SU-DHL-6 (cell line): ENCODE results near the gene KLHL18.

ENCODE experiments used
- H2AFZ ChIP-seq: fragments of 200-600 bp; sonication (generic); 2 replicates; pipeline ENCODE4 v1.6.1; 2014; ENCODE audit warnings: low read depth, mild to moderate bottlenecking, moderate library complexity, mixed read lengths, antibody characterized with exemption, low read length; ENCODE audit not compliant: severe bottlenecking
- H3F3A ChIP-seq: fragments of 200-600 bp; shearing (Covaris generic); 2 replicates; pipeline ENCODE4 v1.6.0; 2016; ENCODE audit warnings: antibody characterized with exemption, mild to moderate bottlenecking; ENCODE audit not compliant: insufficient read depth
- H3K27ac ChIP-seq: fragments of 200-600 bp; sonication (generic); 2 replicates; pipeline ENCODE4 v1.5.1; 2016; ENCODE audit warnings: low read depth, mild to moderate bottlenecking, low read length, moderate library complexity, mixed read lengths
- H3K27me3 ChIP-seq: fragments of 200-600 bp; sonication (generic), shearing (Covaris generic); 2 replicates; pipeline ENCODE4 v1.6.0; 2014; ENCODE audit warnings: mild to moderate bottlenecking, low read length
- H3K36me3 ChIP-seq: fragments of 200-600 bp; sonication (generic); 2 replicates; pipeline ENCODE4 v1.6.1; 2014; ENCODE audit warnings: mild to moderate bottlenecking, low read length, mixed read lengths
- H3K4me2 ChIP-seq: fragments of 300-600, 200-600 bp; shearing (Covaris generic), sonication (generic); 2 replicates; pipeline ENCODE4 v1.6.0; 2014; ENCODE audit warnings: low read length, low read depth, mild to moderate bottlenecking; ENCODE audit not compliant: poor library complexity, severe bottlenecking
- H3K4me3 ChIP-seq: fragments of 200-600 bp; sonication (generic); 2 replicates; pipeline ENCODE4 v1.5.1; 2014; ENCODE audit warnings: antibody characterized with exemption, low read length, mild to moderate bottlenecking, mixed read lengths; ENCODE audit not compliant: insufficient read depth, poor library complexity, severe bottlenecking
- H3K79me2 ChIP-seq: fragments of 200-600 bp; sonication (generic); 2 replicates; pipeline ENCODE4 v1.6.1; 2014; ENCODE audit warnings: mild to moderate bottlenecking, low read length, moderate library complexity; ENCODE audit not compliant: insufficient read depth
- H3K9ac ChIP-seq: fragments of 200-600 bp; sonication (generic); 2 replicates; pipeline ENCODE4 v1.7.0; 2014; ENCODE audit warnings: mild to moderate bottlenecking, low read length
- H3K9me2 ChIP-seq: fragments of 200-600 bp; sonication (generic); replicated peaks from 2 replicates; pipeline ENCODE4 v1.6.1; 2014; ENCODE audit warnings: low read length; ENCODE audit not compliant: insufficient read depth
- H3K9me3 ChIP-seq: fragments of 200-600 bp; sonication (generic); 2 replicates; pipeline ENCODE4 v1.6.1; 2014; ENCODE audit warnings: low read length, mixed read lengths; ENCODE audit not compliant: insufficient read depth
- H4K20me1 ChIP-seq: fragments of 200-600 bp; sonication (generic); 2 replicates; pipeline ENCODE4 v1.6.1; 2014; ENCODE audit warnings: low read depth, mild to moderate bottlenecking, antibody characterized with exemption, low read length, moderate library complexity, mixed read lengths
- EZH2phosphoT487 ChIP-seq: fragments of 200-600 bp; sonication (generic), shearing (Covaris generic); conservative IDR thresholded peaks from 2 replicates; pipeline ENCODE4 v1.6.1; 2018; ENCODE audit warnings: mild to moderate bottlenecking, antibody characterized with exemption, low read length, moderate library complexity, mixed read lengths
- TF ChIP-seq, protein P1 (sequence below): fragments of 200-600 bp; sonication (generic); IDR thresholded peaks from one replicate; pipeline ENCODE4 v1.5.1; 2017; ENCODE audit warnings: antibody characterized with exemption, mild to moderate bottlenecking, low read length, moderate library complexity; ENCODE audit not compliant: insufficient read depth, poor library complexity, severe bottlenecking

KLHL18 gene

DNA sequence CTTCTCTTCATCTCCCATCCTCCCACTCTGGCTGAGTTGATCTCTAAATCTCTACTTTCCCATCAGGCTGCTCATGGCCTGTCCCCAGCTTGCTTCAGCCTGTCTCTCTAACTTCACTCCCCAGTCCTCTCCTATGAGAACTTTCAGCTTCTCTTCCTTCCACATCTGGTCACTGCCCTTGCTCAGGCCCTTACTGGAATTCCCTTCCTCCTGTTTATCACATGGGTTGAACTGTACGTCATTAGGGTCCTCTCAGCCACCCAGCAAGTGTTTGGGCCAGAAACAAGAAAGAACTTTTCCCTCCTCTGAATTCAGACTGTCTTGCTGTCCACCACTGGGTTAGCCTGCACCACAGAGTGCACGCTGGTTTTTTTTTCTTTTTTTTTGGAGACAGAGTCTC is 103.1 kb downstream of the KLHL18 start:
- H3K27ac ChIP-seq = no peak overlapping the region
- TF ChIP-seq, protein P1, sequence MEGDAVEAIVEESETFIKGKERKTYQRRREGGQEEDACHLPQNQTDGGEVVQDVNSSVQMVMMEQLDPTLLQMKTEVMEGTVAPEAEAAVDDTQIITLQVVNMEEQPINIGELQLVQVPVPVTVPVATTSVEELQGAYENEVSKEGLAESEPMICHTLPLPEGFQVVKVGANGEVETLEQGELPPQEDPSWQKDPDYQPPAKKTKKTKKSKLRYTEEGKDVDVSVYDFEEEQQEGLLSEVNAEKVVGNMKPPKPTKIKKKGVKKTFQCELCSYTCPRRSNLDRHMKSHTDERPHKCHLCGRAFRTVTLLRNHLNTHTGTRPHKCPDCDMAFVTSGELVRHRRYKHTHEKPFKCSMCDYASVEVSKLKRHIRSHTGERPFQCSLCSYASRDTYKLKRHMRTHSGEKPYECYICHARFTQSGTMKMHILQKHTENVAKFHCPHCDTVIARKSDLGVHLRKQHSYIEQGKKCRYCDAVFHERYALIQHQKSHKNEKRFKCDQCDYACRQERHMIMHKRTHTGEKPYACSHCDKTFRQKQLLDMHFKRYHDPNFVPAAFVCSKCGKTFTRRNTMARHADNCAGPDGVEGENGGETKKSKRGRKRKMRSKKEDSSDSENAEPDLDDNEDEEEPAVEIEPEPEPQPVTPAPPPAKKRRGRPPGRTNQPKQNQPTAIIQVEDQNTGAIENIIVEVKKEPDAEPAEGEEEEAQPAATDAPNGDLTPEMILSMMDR = no peak
- no peak for TF ChIP-seq EZH2phosphoT487
- no peak overlapping the region for H3K4me2 ChIP-seq
- H3K4me3 ChIP-seq = no peak overlapping the region
- no peak overlapping the region for H2AFZ ChIP-seq
- no peak overlapping the region for H3K9ac ChIP-seq
- H3K27me3 ChIP-seq = no peaks in the 10 kb centered on the region
- H3K36me3 ChIP-seq = no peaks in the 10 kb centered on the region
- H4K20me1 ChIP-seq = 0 out of 2 replicates have a peak, but pooled peaks cover 7% of the 10 kb centered on the region
- H3K9me2 ChIP-seq = no peaks in the 10 kb centered on the region
- no peaks in the 10 kb centered on the region for H3F3A ChIP-seq
- peaks cover 88% of the 10 kb centered on the region for H3K79me2 ChIP-seq
- H3K9me3 ChIP-seq = no peaks in the 10 kb centered on the region

DNA sequence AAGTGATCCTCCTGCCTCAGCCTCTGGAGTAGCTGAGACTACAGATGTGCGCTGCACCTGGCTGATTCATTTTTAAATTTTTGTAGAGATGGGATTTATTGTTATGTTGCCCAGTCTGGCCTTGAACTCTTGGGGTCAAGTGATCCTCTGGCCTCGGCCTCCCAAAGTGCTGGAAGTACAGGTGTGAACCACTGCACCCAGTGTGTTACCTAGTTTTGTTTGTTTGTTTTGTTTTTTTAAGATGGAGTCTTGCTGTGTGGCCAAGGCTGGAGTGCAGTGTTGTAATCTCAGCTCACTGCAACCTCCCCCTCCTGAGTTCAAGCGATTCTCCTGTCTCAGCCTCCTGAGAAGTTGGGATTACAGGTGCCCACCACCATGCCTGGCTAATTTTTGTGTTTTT is 110.2 kb downstream of the KLHL18 start:
- no peaks in the 10 kb centered on the region for H3F3A ChIP-seq
- no peaks in the 10 kb centered on the region for H4K20me1 ChIP-seq
- TF ChIP-seq EZH2phosphoT487 = no peak
- TF ChIP-seq, protein P1 = no peak
- no peak overlapping the region for H3K9ac ChIP-seq
- H2AFZ ChIP-seq = no peak overlapping the region
- H3K4me3 ChIP-seq = no peak overlapping the region
- no peaks in the 10 kb centered on the region for H3K9me3 ChIP-seq
- H3K36me3 ChIP-seq = no peaks in the 10 kb centered on the region
- no peaks in the 10 kb centered on the region for H3K27me3 ChIP-seq
- no peak overlapping the region for H3K27ac ChIP-seq
- no peaks in the 10 kb centered on the region for H3K9me2 ChIP-seq
- H3K79me2 ChIP-seq = peaks cover 71% of the 10 kb centered on the region
- no peak overlapping the region for H3K4me2 ChIP-seq

DNA sequence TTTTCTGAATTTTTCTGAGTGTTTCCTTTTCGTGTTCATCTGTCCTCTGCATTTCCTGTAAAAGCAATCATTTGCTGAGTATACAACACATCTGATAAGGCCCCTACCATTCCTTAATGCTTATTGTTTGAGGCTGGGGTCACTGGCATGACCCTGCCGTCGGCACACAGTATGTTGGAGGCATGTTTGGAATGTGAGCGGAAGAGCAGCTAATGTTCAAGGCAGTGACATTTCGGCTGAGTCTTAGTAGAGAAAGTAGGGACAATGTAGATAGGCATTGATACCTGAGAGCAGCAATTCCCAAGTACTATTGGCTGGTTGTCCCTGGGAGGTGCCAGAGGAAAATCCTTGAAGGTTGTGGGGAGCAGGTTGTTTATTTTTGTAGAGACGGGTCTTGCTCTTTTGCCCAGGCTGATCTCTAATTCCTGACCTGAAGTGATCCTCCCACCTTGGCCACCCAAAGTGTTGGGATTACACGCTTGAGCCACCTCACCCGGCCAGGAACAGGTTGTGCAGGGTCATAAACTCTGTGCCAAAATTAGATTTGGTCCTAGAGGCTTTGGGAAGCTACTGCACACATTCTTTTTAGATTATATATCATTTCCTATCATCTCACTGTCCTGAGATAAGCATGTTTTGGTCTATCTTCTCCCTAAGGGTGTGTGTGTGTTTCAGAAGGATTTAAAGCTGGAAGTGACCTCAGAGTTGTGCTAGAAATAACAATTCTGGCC is 111.6 kb downstream of the KLHL18 start:
- no peaks in the 10 kb centered on the region for H3F3A ChIP-seq
- no peaks in the 10 kb centered on the region for H3K36me3 ChIP-seq
- peaks cover 63% of the 10 kb centered on the region for H3K79me2 ChIP-seq
- TF ChIP-seq, protein P1 = no peak
- TF ChIP-seq EZH2phosphoT487 = no peak
- no peaks in the 10 kb centered on the region for H3K9me3 ChIP-seq
- H2AFZ ChIP-seq = no peak overlapping the region
- no peaks in the 10 kb centered on the region for H3K27me3 ChIP-seq
- H3K9ac ChIP-seq = no peak overlapping the region
- H4K20me1 ChIP-seq = no peaks in the 10 kb centered on the region
- no peak overlapping the region for H3K4me3 ChIP-seq
- H3K27ac ChIP-seq = no peak overlapping the region
- no peaks in the 10 kb centered on the region for H3K9me2 ChIP-seq
- no peak overlapping the region for H3K4me2 ChIP-seq
